H1 (cell line): ENCODE results near the gene EDDM3A. TPM values are rescaled to one million over a fixed set of nuclear protein-coding genes. Genes with fewer than 3 reads are reported as not detected.

Experiments
- CTCF ChIA-PET: fragments of 300-600 bp; sonication (Branson Sonifier 250); formaldehyde crosslinking; loops from one replicate; lab custom pipeline; 2021; ENCODE audit not compliant: partially characterized antibody; lab: Charles Lee
- POLR2A ChIA-PET: fragments of 300-600 bp; sonication (Branson Sonifier 250); formaldehyde crosslinking; loops from one replicate; lab custom pipeline; 2021; ENCODE audit warnings: inconsistent platforms; ENCODE audit not compliant: partially characterized antibody; lab: Charles Lee
- DNase-seq, 2 experiments: peaks; one replicate each; pipeline versions ENCODE4 v3.0.0 to v3.0.0-alpha.2; 2010 to 2022; ENCODE audit warnings: low spot score in 2 of 2, low read depth in 1 of 2, mixed read lengths in 1 of 2
- FAIRE-seq: peaks from 2 replicates; lab custom pipeline; 2011; peaks lifted over from hg19 to GRCh38; lab: Jason Lieb, UNC
- H2AFZ ChIP-seq: 2 replicates; pipeline ENCODE4 v1.8.1; 2012; ENCODE audit warnings: low read length, inconsistent platforms
- H2AK5ac ChIP-seq: 2 replicates; pipeline ENCODE4 v1.6.1; 2013; ENCODE audit warnings: low read depth, low read length
- H2BK120ac ChIP-seq: replicated peaks from 2 replicates; pipeline ENCODE3; 2013; ENCODE audit warnings: low read depth, low read length, inconsistent platforms
- H2BK12ac ChIP-seq: 2 replicates; pipeline ENCODE4 v1.6.1; 2013; ENCODE audit warnings: low read depth, low read length
- H2BK15ac ChIP-seq: 2 replicates; pipeline ENCODE4 v1.6.1; 2013; ENCODE audit warnings: low read length
- H2BK20ac ChIP-seq: 2 replicates; pipeline ENCODE4 v1.6.1; 2013; ENCODE audit warnings: low read length
- H2BK5ac ChIP-seq: 2 replicates; pipeline ENCODE4 v1.6.1; 2013; ENCODE audit warnings: low read depth, low read length
- H3K14ac ChIP-seq: 2 replicates; pipeline ENCODE4 v1.6.1; 2013; ENCODE audit warnings: inconsistent platforms; ENCODE audit not compliant: insufficient read length
- H3K18ac ChIP-seq: 2 replicates; pipeline ENCODE4 v1.6.1; 2013; ENCODE audit warnings: low read length; ENCODE audit errors: extremely low read depth
- H3K23ac ChIP-seq: 2 replicates; pipeline ENCODE4 v1.6.1; 2013; ENCODE audit warnings: inconsistent platforms; ENCODE audit not compliant: insufficient read length
- H3K23me2 ChIP-seq: 2 replicates; pipeline ENCODE4 v1.6.1; 2013; ENCODE audit warnings: low read depth, low read length
- H3K27ac ChIP-seq: 2 replicates; pipeline ENCODE4 v1.6.1; 2011; ENCODE audit warnings: low read depth, low read length, inconsistent platforms
- H3K27me3 ChIP-seq, 4 experiments: replicated peaks in 1 of 4; 1 replicate in 1 of 4; 2 replicates in 3 of 4; pipeline versions ENCODE4 v1.6.1 to v1.8.1; 2011 to 2013; ENCODE audit warnings: low read length in 3 of 4, mild to moderate bottlenecking in 3 of 4, inconsistent platforms in 2 of 4, mixed read lengths in 2 of 4, moderate library complexity in 1 of 4; ENCODE audit not compliant: control insufficient read depth in 3 of 4, insufficient read depth in 3 of 4; ENCODE audit errors: extremely low read depth in 1 of 4
- H3K36me3 ChIP-seq, 4 experiments: 2 replicates each; pipeline versions ENCODE4 v1.6.1 to v1.8.1; 2011 to 2013; ENCODE audit warnings: mild to moderate bottlenecking in 4 of 4, low read length in 3 of 4, moderate library complexity in 2 of 4, control low read depth in 1 of 4, inconsistent platforms in 1 of 4; ENCODE audit not compliant: insufficient read depth in 4 of 4, control insufficient read depth in 2 of 4
- H3K4ac ChIP-seq: replicated peaks from 2 replicates; pipeline ENCODE3; 2013; ENCODE audit warnings: low read length, low read depth, mixed read lengths, inconsistent platforms; ENCODE audit not compliant: insufficient read length
- H3K4me1 ChIP-seq, 4 experiments: replicated peaks in 1 of 4; 1 replicate in 1 of 4; 2 replicates in 3 of 4; pipeline versions ENCODE4 v1.6.1 to v1.8.1; 2011 to 2013; ENCODE audit warnings: low read length in 3 of 4, inconsistent platforms in 2 of 4, mixed read lengths in 1 of 4; ENCODE audit not compliant: insufficient read depth in 4 of 4, control insufficient read depth in 3 of 4
- H3K4me2 ChIP-seq, 2 experiments: 2 replicates each; pipeline versions ENCODE4 v1.6.1 to v1.8.1; 2011 to 2013; ENCODE audit warnings: low read depth in 2 of 2, low read length in 2 of 2, control low read depth in 1 of 2, inconsistent platforms in 1 of 2, mild to moderate bottlenecking in 1 of 2; ENCODE audit not compliant: insufficient read depth in 1 of 2
- H3K4me3 ChIP-seq, 4 experiments: fragments of 200-600, 300-600 bp in 1 of 4; sonication (generic), shearing (Covaris generic), sonication (Bioruptor Twin) in 1 of 4; 2 replicates each; pipeline versions ENCODE4 v1.5.1 to v1.8.1; 2011 to 2016; ENCODE audit warnings: low read length in 4 of 4, low read depth in 3 of 4, control low read depth in 2 of 4, inconsistent platforms in 2 of 4, mild to moderate bottlenecking in 2 of 4, mixed read lengths in 1 of 4, moderate library complexity in 1 of 4; ENCODE audit not compliant: insufficient read depth in 2 of 4; ENCODE audit errors: extremely low read depth in 1 of 4
- H3K56ac ChIP-seq: replicated peaks from 2 replicates; pipeline ENCODE3; 2013; ENCODE audit warnings: low read depth, mild to moderate bottlenecking, mixed read lengths, low read length, inconsistent platforms; ENCODE audit not compliant: insufficient read length
- H3K79me1 ChIP-seq: 2 replicates; pipeline ENCODE4 v1.6.1; 2013; ENCODE audit warnings: low read depth, low read length, control low read depth
- H3K79me2 ChIP-seq, 2 experiments: 2 replicates each; pipeline versions ENCODE4 v1.6.1 to v1.8.1; 2012 to 2013; ENCODE audit warnings: low read length in 2 of 2, mild to moderate bottlenecking in 2 of 2, inconsistent platforms in 1 of 2; ENCODE audit not compliant: insufficient read depth in 2 of 2, control insufficient read depth in 1 of 2
- H3K9ac ChIP-seq, 4 experiments: replicated peaks in 1 of 4; 1 replicate in 1 of 4; 2 replicates in 3 of 4; pipeline versions ENCODE4 v1.6.1 to v1.8.1; 2011 to 2013; ENCODE audit warnings: low read depth in 3 of 4, low read length in 3 of 4, control low read depth in 2 of 4, mild to moderate bottlenecking in 2 of 4, moderate library complexity in 2 of 4, inconsistent platforms in 1 of 4; ENCODE audit errors: extremely low read depth in 1 of 4
- H3K9me3 ChIP-seq, 2 experiments: 2 replicates each; pipeline versions ENCODE4 v1.6.1 to v1.8.1; 2012 to 2013; ENCODE audit warnings: mild to moderate bottlenecking in 2 of 2, moderate library complexity in 2 of 2, control low read depth in 1 of 2, inconsistent platforms in 1 of 2, low read depth in 1 of 2, low read length in 1 of 2, mixed read lengths in 1 of 2; ENCODE audit not compliant: insufficient read depth in 2 of 2
- H4K20me1 ChIP-seq, 2 experiments: replicated peaks in 1 of 2; 2 replicates each; pipeline versions ENCODE3 to v1.8.1; 2011 to 2013; ENCODE audit warnings: inconsistent platforms in 2 of 2, low read length in 2 of 2, mild to moderate bottlenecking in 1 of 2; ENCODE audit not compliant: insufficient read depth in 2 of 2, control insufficient read depth in 1 of 2
- H4K5ac ChIP-seq: 2 replicates; pipeline ENCODE4 v1.6.1; 2013; ENCODE audit warnings: low read length, low read depth, mixed read lengths, inconsistent platforms; ENCODE audit not compliant: insufficient read length
- H4K8ac ChIP-seq: 2 replicates; pipeline ENCODE4 v1.8.0; 2013; ENCODE audit warnings: mild to moderate bottlenecking, moderate library complexity, low read length, inconsistent platforms; ENCODE audit not compliant: insufficient read depth; ENCODE audit errors: extremely low read depth
- H4K91ac ChIP-seq: replicated peaks from 2 replicates; pipeline ENCODE3; 2013; ENCODE audit warnings: low read length, mixed read lengths, inconsistent platforms; ENCODE audit not compliant: insufficient read length
- BRCA1 ChIP-seq: IDR thresholded peaks from 2 replicates; pipeline ENCODE4 v1.6.1; 2012; ENCODE audit warnings: low read depth, low read length, improper control_type of control experiment
- CBX5 ChIP-seq: fragments of 300-800, 300-1000 bp; sonication (generic); IDR thresholded peaks from 2 replicates; pipeline ENCODE4 v1.7.1; 2016; ENCODE audit warnings: antibody characterized with exemption, low read length, low read depth
- CBX8 ChIP-seq: fragments of 300-800, 300-1000 bp; sonication (generic); IDR thresholded peaks from 2 replicates; pipeline ENCODE4 v1.7.1; 2016; ENCODE audit warnings: low read depth, low read length, borderline replicate concordance
- PHF8 ChIP-seq: fragments of 200-600 bp; sonication (generic); conservative IDR thresholded peaks from 2 replicates; pipeline ENCODE4 v1.7.1; 2012; ENCODE audit warnings: low read depth, mild to moderate bottlenecking, inconsistent platforms, low read length, moderate library complexity
- POLR2AphosphoS5 ChIP-seq: IDR thresholded peaks from 2 replicates; pipeline ENCODE4 v1.6.1; 2011; ENCODE audit warnings: low read depth, low read length
- RNF2 ChIP-seq: fragments of 200-900, 300-1000 bp; sonication (generic); IDR thresholded peaks from 2 replicates; pipeline ENCODE4 v1.7.1; 2016; ENCODE audit warnings: borderline replicate concordance, low read depth, mild to moderate bottlenecking, antibody characterized with exemption, low read length; ENCODE audit not compliant: poor library complexity, severe bottlenecking; ENCODE audit errors: missing control alignments
- SP2 ChIP-seq: IDR thresholded peaks from 2 replicates; pipeline ENCODE4 v1.6.1; 2012; ENCODE audit warnings: mild to moderate bottlenecking, low read length, inconsistent platforms
- SUZ12 ChIP-seq: fragments of 200-600 bp; sonication (generic); IDR thresholded peaks from 2 replicates; pipeline ENCODE4 v1.6.1; 2012; ENCODE audit warnings: mild to moderate bottlenecking, inconsistent platforms, low read length, moderate library complexity, mixed read lengths
- WGBS, 2 experiments: shearing (Covaris generic) in 1 of 2; methylation state at CpG; one replicate each; pipeline versions ENCODE4 v1.1.6 to v1.1.7; 2013 to 2015; ENCODE audit warnings: low lambda C conversion rate in 2 of 2, mixed read lengths in 2 of 2, inconsistent platforms in 1 of 2, low coverage in 1 of 2, missing lambda C conversion rate in 1 of 2; ENCODE audit not compliant: insufficient replicate concordance in 2 of 2, insufficient coverage in 1 of 2, insufficient read length in 1 of 2; ENCODE audit errors: extremely low coverage in 1 of 2, missing lambda C conversion rate in 1 of 2; 5-methylcytosine and 5-hydroxymethylcytosine counted together
- polyA plus RNA-seq, 7 experiments: library from polyadenylated mRNA; depleted of rRNA in 3 of 7; stranded (reverse) in 5 of 7; unstranded in 2 of 7; fragments of >200 nt in 5 of 7; fragments of 200-250 nt in 2 of 7; gene quantifications; 1 replicate in 5 of 7; 2 replicates in 1 of 7; 4 replicates in 1 of 7; pipeline versions ENCODE4 v1.2.1 to v1.2.3, GENCODE V29; 2011 to 2013; ENCODE audit warnings: missing spikeins in 2 of 7, mixed read lengths in 2 of 7
- total RNA-seq: library from RNA; stranded (reverse); fragmentation: NEBNext Ultra II Directional; extraction: Animal tissue kit (Norgen Biotek cat#: 25700); gene quantifications from 2 replicates; pipeline ENCODE4 v1.2.1, GENCODE V29; 2021
- TF ChIP-seq, protein P1 (sequence below): IDR thresholded peaks from 2 replicates; pipeline ENCODE4 v1.6.1; 2011; ENCODE audit warnings: low read length, improper control_type of control experiment

EDDM3A gene
- total and polyA plus RNA-seq, 2 of the 8 experiments (the other 6 are each of a cell fraction or from before 2014, with no cell fraction given): 0.09 TPM; not detected in 1

DNA sequence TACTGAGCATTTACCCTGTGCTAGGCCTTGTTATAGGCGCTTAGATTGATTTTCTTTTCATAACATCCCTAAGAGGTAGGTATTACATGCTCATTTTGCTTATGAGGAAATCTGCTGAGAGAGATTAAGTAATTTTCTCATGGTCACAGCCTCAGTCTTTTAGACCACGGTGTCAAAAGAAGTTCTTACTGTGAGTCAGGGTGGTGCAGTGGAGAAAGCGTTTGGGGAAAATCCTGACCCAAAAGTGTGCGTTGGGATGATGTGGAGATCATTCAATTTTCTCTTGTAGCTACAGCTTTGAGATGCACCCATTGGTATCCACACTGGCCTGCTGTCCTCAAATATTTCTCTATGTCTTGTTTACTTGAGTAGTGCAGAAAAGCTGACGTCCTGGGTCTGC, 48.9 kb upstream of the EDDM3A start:
- no peak overlapping the region for H2AK5ac ChIP-seq
- H2BK120ac ChIP-seq: no peak overlapping the region
- DNase-seq (no peak), FAIRE-seq (no peak)
- no peaks in the 10 kb centered on the region for H3K27me3 ChIP-seq
- no peak overlapping the region for H4K5ac ChIP-seq
- H3K27ac ChIP-seq: no peak overlapping the region
- no peaks in the 10 kb centered on the region for H4K20me1 ChIP-seq
- TF ChIP-seq CBX5 (no peak), SP2 (no peak), RNF2 (no peak), SUZ12 (no peak), POLR2AphosphoS5 (no peak), PHF8 (no peak), CBX8 (no peak), BRCA1 (no peak)
- TF ChIP-seq, protein P1, sequence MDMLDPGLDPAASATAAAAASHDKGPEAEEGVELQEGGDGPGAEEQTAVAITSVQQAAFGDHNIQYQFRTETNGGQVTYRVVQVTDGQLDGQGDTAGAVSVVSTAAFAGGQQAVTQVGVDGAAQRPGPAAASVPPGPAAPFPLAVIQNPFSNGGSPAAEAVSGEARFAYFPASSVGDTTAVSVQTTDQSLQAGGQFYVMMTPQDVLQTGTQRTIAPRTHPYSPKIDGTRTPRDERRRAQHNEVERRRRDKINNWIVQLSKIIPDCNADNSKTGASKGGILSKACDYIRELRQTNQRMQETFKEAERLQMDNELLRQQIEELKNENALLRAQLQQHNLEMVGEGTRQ: no peak
- no peak overlapping the region for H3K9ac ChIP-seq
- H4K91ac ChIP-seq: no peak overlapping the region
- no peak overlapping the region for H2BK12ac ChIP-seq
- H2BK15ac ChIP-seq: no peak overlapping the region
- no peak overlapping the region for H4K8ac ChIP-seq
- POLR2A ChIA-PET: interaction anchor here (0.9 to 1.3 kb wide), 2 partner anchors 159 to 177 kb away, joined by 3 read pairs; no protein-coding TSS in a partner anchor
- H3K23me2 ChIP-seq: no peaks in the 10 kb centered on the region
- no peak overlapping the region for H2BK5ac ChIP-seq
- CTCF ChIA-PET: interaction anchor here (0.6 to 5.5 kb wide), 36 partner anchors 8 to 274 kb away, joined by 3 to 52 read pairs (median 4); partner anchors contain the start of genes RNASE4 and RNASE6
- H3K4me1 ChIP-seq: no peaks in the 10 kb centered on the region; a peak in 1 of 7 replicates
- H3K23ac ChIP-seq: no peak overlapping the region
- WGBS, 2 experiments: 84% methylated on average over 5 of the region's 5 CpGs; no CpG with 5 or more reads in 1 of the 2 experiments
- no peak overlapping the region for H3K18ac ChIP-seq
- H3K56ac ChIP-seq: no peak overlapping the region
- H3K9me3 ChIP-seq: no peaks in the 10 kb centered on the region
- H3K4ac ChIP-seq: no peak overlapping the region
- H3K14ac ChIP-seq: no peak overlapping the region
- H3K79me1 ChIP-seq: no peaks in the 10 kb centered on the region; the same call in 1 of the 2 replicates
- H3K79me2 ChIP-seq: no peaks in the 10 kb centered on the region
- no peak overlapping the region for H2BK20ac ChIP-seq
- no peaks in the 10 kb centered on the region for H3K36me3 ChIP-seq
- H3K4me3 ChIP-seq: no peak overlapping the region
- no peak overlapping the region for H3K4me2 ChIP-seq
- H2AFZ ChIP-seq: no peak overlapping the region
